CD4-positive, CD25-positive, alpha-beta regulatory T cell (primary cell): ENCODE results near the gene MVK. TPM values are rescaled to one million over a fixed set of nuclear protein-coding genes. Genes with fewer than 3 reads are reported as not detected.

Source experiments
- ATAC-seq, 2 donors: fragments of 150-1000 bp; cut with Tn5 transposase; one replicate each; pipeline ENCODE4 v1.10.0; 2021; ENCODE audit warnings: low read depth in 2 of 2, moderate number of reproducible peaks in 2 of 2, moderate library complexity in 1 of 2
- DNase-seq, 3 donors: peaks; one replicate each; pipeline versions ENCODE4 v3.0.0 to v3.0.0-alpha.2; 2012 to 2022; ENCODE audit warnings: mixed read lengths in 1 of 3
- H3K27ac ChIP-seq: one replicate; pipeline ENCODE4 v1.7.0; 2013; ENCODE audit warnings: mild to moderate bottlenecking, low read length; ENCODE audit not compliant: insufficient read depth, poor library complexity, severe bottlenecking
- H3K27me3 ChIP-seq: one replicate; pipeline ENCODE4 v1.7.0; 2013; ENCODE audit warnings: low read length; ENCODE audit not compliant: control insufficient read depth, insufficient read depth
- H3K36me3 ChIP-seq: one replicate; pipeline ENCODE4 v1.7.0; 2013; ENCODE audit warnings: mild to moderate bottlenecking, low read length, moderate library complexity; ENCODE audit not compliant: control insufficient read depth, insufficient read depth
- H3K4me1 ChIP-seq: 2 replicates; pipeline ENCODE4 v1.7.0; 2013; ENCODE audit warnings: mild to moderate bottlenecking, low read length; ENCODE audit not compliant: insufficient read depth, control insufficient read depth, poor library complexity, severe bottlenecking
- H3K4me3 ChIP-seq: one replicate; pipeline ENCODE4 v1.7.0; 2013; ENCODE audit warnings: low read depth, mild to moderate bottlenecking, low read length, moderate library complexity
- H3K9me3 ChIP-seq, 2 experiments: 1 replicate in 1 of 2; 2 replicates in 1 of 2; pipeline ENCODE4 v1.7.0; 2013; ENCODE audit warnings: low read length in 2 of 2, mild to moderate bottlenecking in 1 of 2, moderate library complexity in 1 of 2; ENCODE audit not compliant: control insufficient read depth in 2 of 2
- H3K27ac Mint-ChIP-seq, 3 donors: one replicate each; pipeline ENCODE4 v1.8.0; 2020 to 2022; ENCODE audit warnings: mild to moderate bottlenecking in 3 of 3, mixed read lengths in 3 of 3, moderate library complexity in 2 of 3
- H3K27me3 Mint-ChIP-seq: one replicate; pipeline ENCODE4 v1.8.0; 2022; ENCODE audit warnings: mild to moderate bottlenecking, mixed read lengths
- H3K36me3 Mint-ChIP-seq: one replicate; pipeline ENCODE4 v1.8.0; 2020; ENCODE audit warnings: mixed read lengths
- H3K4me1 Mint-ChIP-seq, 4 donors: one replicate each; pipeline ENCODE4 v1.8.0; 2020 to 2022; ENCODE audit warnings: mixed read lengths in 4 of 4, mild to moderate bottlenecking in 1 of 4
- H3K4me3 Mint-ChIP-seq, 4 donors: one replicate each; pipeline ENCODE4 v1.8.0; 2020 to 2022; ENCODE audit warnings: mild to moderate bottlenecking in 4 of 4, mixed read lengths in 4 of 4, moderate library complexity in 3 of 4
- H3K9me3 Mint-ChIP-seq, 7 donors: one replicate each; pipeline ENCODE4 v1.8.0; 2020 to 2022; ENCODE audit warnings: mixed read lengths in 7 of 7, mild to moderate bottlenecking in 3 of 7, moderate library complexity in 2 of 7
- polyA plus RNA-seq, 4 donors: library from polyadenylated mRNA; unstranded; fragments of 300-500 nt; fragmentation: Illumina TruSeq; gene quantifications; one replicate each; pipeline ENCODE4 v1.2.3, GENCODE V29; 2021
- total RNA-seq: library from RNA; stranded (reverse); gene quantifications from one replicate; pipeline ENCODE4 v1.2.3, GENCODE V29; 2022

MVK gene
- total and polyA plus RNA-seq, 5 donors from 2014 or later, result 2.2 to 16.2 (median 3.8) TPM

- Histone ChIP-seq H3K36me3 (no peaks in the 10 kb centered on the region), H3K4me1 (no peaks in the 10 kb centered on the region), H3K27me3 (no peaks in the 10 kb centered on the region), H3K4me3 (no peak overlapping the region), H3K27ac (no peak overlapping the region), H3K9me3 (no peaks in the 10 kb centered on the region)
- Mint-ChIP-seq H3K36me3 (no peaks in the 10 kb centered on the region), H3K27me3 (peaks cover 24% of the 10 kb centered on the region), H3K27ac (no peak overlapping the region), H3K4me1 (peaks cover 0 to 7% (median 0%) of the 10 kb centered on the region in 4 donors), H3K4me3 (no peak overlapping the region), H3K9me3 (peaks cover 0 to 1% (median 0%) of the 10 kb centered on the region in 7 donors)
- ATAC-seq (no peak), DNase-seq (no peak)
These were observed 50.9 kb downstream of the MVK start for GRCh38 chr12:109624467-109624866.

GRCh38 chr12:109625131-109625559 is 51.6 kb downstream of the MVK start:
- Histone ChIP-seq H3K4me3 (no peak overlapping the region), H3K4me1 (no peaks in the 10 kb centered on the region), H3K27ac (no peak overlapping the region), H3K9me3 (no peaks in the 10 kb centered on the region), H3K27me3 (no peaks in the 10 kb centered on the region), H3K36me3 (no peaks in the 10 kb centered on the region)
- DNase-seq, result no peak
- peaks cover 0 to 1% (median 0%) of the 10 kb centered on the region in 7 donors for H3K9me3 Mint-ChIP-seq
- H3K36me3 Mint-ChIP-seq, result no peaks in the 10 kb centered on the region
- no peak overlapping the region for H3K27ac Mint-ChIP-seq
- no peak overlapping the region for H3K4me3 Mint-ChIP-seq
- peaks cover 28% of the 10 kb centered on the region for H3K27me3 Mint-ChIP-seq
- H3K4me1 Mint-ChIP-seq, result peaks cover 0 to 7% (median 0%) of the 10 kb centered on the region in 4 donors
- ATAC-seq, result no peak

- H3K27me3 Mint-ChIP-seq, result peaks cover 30% of the 10 kb centered on the region
- peaks cover 0 to 7% (median 0%) of the 10 kb centered on the region in 4 donors for H3K4me1 Mint-ChIP-seq
- no peak overlapping the region for H3K27ac Mint-ChIP-seq
- no peak for ATAC-seq
- H3K4me3 Mint-ChIP-seq, result no peak overlapping the region
- Histone ChIP-seq H3K36me3 (no peaks in the 10 kb centered on the region), H3K27me3 (no peaks in the 10 kb centered on the region), H3K4me3 (no peak overlapping the region), H3K9me3 (no peaks in the 10 kb centered on the region), H3K4me1 (no peaks in the 10 kb centered on the region), H3K27ac (no peak overlapping the region)
- no peak for DNase-seq
- peaks cover 0 to 3% (median 0%) of the 10 kb centered on the region in 7 donors for H3K9me3 Mint-ChIP-seq
- no peaks in the 10 kb centered on the region for H3K36me3 Mint-ChIP-seq
These were observed 52.3 kb downstream of the MVK start for GRCh38 chr12:109625749-109626377.

- Histone ChIP-seq H3K27me3 (no peaks in the 10 kb centered on the region), H3K4me3 (no peak overlapping the region), H3K4me1 (no peaks in the 10 kb centered on the region), H3K36me3 (no peaks in the 10 kb centered on the region), H3K27ac (no peak overlapping the region), H3K9me3 (no peaks in the 10 kb centered on the region)
- Mint-ChIP-seq H3K4me3 (no peak overlapping the region), H3K9me3 (peaks cover 0 to 3% (median 0%) of the 10 kb centered on the region in 7 donors), H3K4me1 (peaks cover 0 to 7% (median 0%) of the 10 kb centered on the region in 4 donors), H3K27ac (no peak overlapping the region), H3K36me3 (no peaks in the 10 kb centered on the region), H3K27me3 (peaks cover 25% of the 10 kb centered on the region)
- no peak for DNase-seq
- no peak for ATAC-seq
These were observed 53.0 kb downstream of the MVK start for GRCh38 chr12:109626378-109627115.

- Histone ChIP-seq H3K27me3 (no peaks in the 10 kb centered on the region), H3K9me3 (no peaks in the 10 kb centered on the region), H3K4me1 (no peaks in the 10 kb centered on the region), H3K27ac (no peak overlapping the region), H3K4me3 (no peak overlapping the region), H3K36me3 (no peaks in the 10 kb centered on the region)
- peaks cover 0 to 3% (median 0%) of the 10 kb centered on the region in 7 donors for H3K9me3 Mint-ChIP-seq
- H3K4me3 Mint-ChIP-seq, result no peak overlapping the region
- no peak for DNase-seq
- no peaks in the 10 kb centered on the region for H3K36me3 Mint-ChIP-seq
- peaks cover 19% of the 10 kb centered on the region for H3K27me3 Mint-ChIP-seq
- no peak overlapping the region for H3K27ac Mint-ChIP-seq
- H3K4me1 Mint-ChIP-seq, result peaks cover 0 to 2% (median 0%) of the 10 kb centered on the region in 4 donors
- ATAC-seq, result no peak
These were observed 54.0 kb downstream of the MVK start for GRCh38 chr12:109627633-109628032.

- no peaks in the 10 kb centered on the region for H3K27me3 ChIP-seq
- no peak overlapping the region for H3K4me3 ChIP-seq
- peaks cover 10% of the 10 kb centered on the region for H3K27me3 Mint-ChIP-seq
- H3K4me1 ChIP-seq, result no peaks in the 10 kb centered on the region
- H3K27ac ChIP-seq, result no peak overlapping the region
- H3K36me3 ChIP-seq, result no peaks in the 10 kb centered on the region
- peaks cover 0 to 2% (median 0%) of the 10 kb centered on the region in 4 donors for H3K4me1 Mint-ChIP-seq
- DNase-seq (no peak), ATAC-seq (no peak)
- no peaks in the 10 kb centered on the region for H3K36me3 Mint-ChIP-seq
- H3K9me3 ChIP-seq, result no peaks in the 10 kb centered on the region
- no peak overlapping the region for H3K27ac Mint-ChIP-seq
- no peak overlapping the region for H3K4me3 Mint-ChIP-seq
- H3K9me3 Mint-ChIP-seq, result peaks cover 0 to 4% (median 0%) of the 10 kb centered on the region in 7 donors
These were observed 56.5 kb downstream of the MVK start for GRCh38 chr12:109630107-109630506.

- Histone ChIP-seq H3K9me3 (no peaks in the 10 kb centered on the region), H3K27me3 (no peaks in the 10 kb centered on the region), H3K4me1 (no peaks in the 10 kb centered on the region), H3K4me3 (no peak overlapping the region), H3K36me3 (no peaks in the 10 kb centered on the region), H3K27ac (no peak overlapping the region)
- H3K4me3 Mint-ChIP-seq, result no peak overlapping the region
- DNase-seq (no peak), ATAC-seq (no peak)
- no peaks in the 10 kb centered on the region for H3K36me3 Mint-ChIP-seq
- H3K27me3 Mint-ChIP-seq, result peaks cover 10% of the 10 kb centered on the region
- no peak overlapping the region for H3K27ac Mint-ChIP-seq
- peaks cover 0 to 4% (median 0%) of the 10 kb centered on the region in 7 donors for H3K9me3 Mint-ChIP-seq
- H3K4me1 Mint-ChIP-seq, result peaks cover 0 to 2% (median 0%) of the 10 kb centered on the region in 4 donors
These were observed 57.2 kb downstream of the MVK start for GRCh38 chr12:109630815-109631214.
